ENCODE results near the gene TERT. TPM values are rescaled to one million over a fixed set of nuclear protein-coding genes. Genes with fewer than 3 reads are reported as not detected.

Gene TERT
- total RNA-seq, 1 experiment from 2014 or later, result 6.1 TPM

GRCh38 chr5:1210832-1211251 lies 84.0 kb downstream of the TERT start:
- DNase-seq, result no peak
- Mint-ChIP-seq H3K27me3 (ENCODE audit: insufficient read depth, unreplicated experiment) (no peaks in the 10 kb centered on the region), H3K4me3 (ENCODE audit: unreplicated experiment) (no peak overlapping the region), H3K36me3 (ENCODE audit: insufficient read depth, unreplicated experiment) (no peaks in the 10 kb centered on the region), H3K4me1 (ENCODE audit: low read depth, unreplicated experiment) (no peaks in the 10 kb centered on the region), H3K9me3 (ENCODE audit: unreplicated experiment) (no peaks in the 10 kb centered on the region), H3K27ac (ENCODE audit: unreplicated experiment) (no peak overlapping the region)
- H3K27me3 ChIP-seq (replicated peaks; ENCODE audit: control insufficient read depth, insufficient read depth, low read length), result no peaks in the 10 kb centered on the region
- no peak overlapping the region for H3K4me3 ChIP-seq (ENCODE audit: low read depth, low read length)
- no peaks in the 10 kb centered on the region for H3K36me3 ChIP-seq (ENCODE audit: control insufficient read depth, insufficient read depth, low read length)
- ChIA-PET CTCF (no interaction called here), POLR2A (no interaction called here)
- no peak for TF ChIP-seq CTCF (IDR thresholded peaks at IDR 0.05; ENCODE audit: insufficient read depth in 1 of 2, low read depth in 1 of 2, low read length in 1 of 2, severe bottlenecking in 1 of 2, unreplicated experiment in 1 of 2)
- intact Hi-C loops (cut with micrococcal nuclease; ENCODE audit: unreplicated experiment), result no loop called here
- no peaks in the 10 kb centered on the region for H3K4me1 ChIP-seq
- H3K9me3 ChIP-seq, result no peaks in the 10 kb centered on the region
- no TSS peak for BruUV-seq (replicated peaks)

GRCh38 chr5:1209896-1210776 lies 84.7 kb downstream of the TERT start:
- TF ChIP-seq CTCF (IDR thresholded peaks at IDR 0.05; ENCODE audit: insufficient read depth in 1 of 2, low read depth in 1 of 2, low read length in 1 of 2, severe bottlenecking in 1 of 2, unreplicated experiment in 1 of 2), result no peak
- no peaks in the 10 kb centered on the region for H3K27me3 ChIP-seq (replicated peaks; ENCODE audit: control insufficient read depth, insufficient read depth, low read length)
- Mint-ChIP-seq H3K36me3 (ENCODE audit: insufficient read depth, unreplicated experiment) (no peaks in the 10 kb centered on the region), H3K27me3 (ENCODE audit: insufficient read depth, unreplicated experiment) (no peaks in the 10 kb centered on the region), H3K4me1 (ENCODE audit: low read depth, unreplicated experiment) (no peaks in the 10 kb centered on the region), H3K4me3 (ENCODE audit: unreplicated experiment) (no peak overlapping the region), H3K9me3 (ENCODE audit: unreplicated experiment) (no peaks in the 10 kb centered on the region), H3K27ac (ENCODE audit: unreplicated experiment) (no peak overlapping the region)
- intact Hi-C loops (cut with micrococcal nuclease; ENCODE audit: unreplicated experiment), result no loop called here
- DNase-seq, result no peak
- H3K4me1 ChIP-seq, result no peaks in the 10 kb centered on the region; the same call in 1 of the 2 replicates
- no peaks in the 10 kb centered on the region for H3K9me3 ChIP-seq
- CTCF ChIA-PET, result no interaction called here
- POLR2A ChIA-PET, result no interaction called here
- BruUV-seq (replicated peaks), result no TSS peak
- H3K36me3 ChIP-seq (ENCODE audit: control insufficient read depth, insufficient read depth, low read length), result no peaks in the 10 kb centered on the region
- H3K4me3 ChIP-seq (ENCODE audit: low read depth, low read length), result no peak overlapping the region

GRCh38 chr5:1209489-1209852 lies 85.4 kb downstream of the TERT start:
- Mint-ChIP-seq H3K9me3 (ENCODE audit: unreplicated experiment) (no peaks in the 10 kb centered on the region), H3K4me1 (ENCODE audit: low read depth, unreplicated experiment) (no peaks in the 10 kb centered on the region), H3K27ac (ENCODE audit: unreplicated experiment) (no peak overlapping the region), H3K4me3 (ENCODE audit: unreplicated experiment) (no peak overlapping the region), H3K36me3 (ENCODE audit: insufficient read depth, unreplicated experiment) (no peaks in the 10 kb centered on the region), H3K27me3 (ENCODE audit: insufficient read depth, unreplicated experiment) (no peaks in the 10 kb centered on the region)
- TF ChIP-seq CTCF (IDR thresholded peaks at IDR 0.05; ENCODE audit: insufficient read depth in 1 of 2, low read depth in 1 of 2, low read length in 1 of 2, severe bottlenecking in 1 of 2, unreplicated experiment in 1 of 2), result no peak
- Histone ChIP-seq H3K4me3 (ENCODE audit: low read depth, low read length) (no peak overlapping the region), H3K4me1 (peaks cover 6% of the 10 kb centered on the region), H3K9me3 (no peaks in the 10 kb centered on the region), H3K27me3 (replicated peaks; ENCODE audit: control insufficient read depth, insufficient read depth, low read length) (no peaks in the 10 kb centered on the region), H3K36me3 (ENCODE audit: control insufficient read depth, insufficient read depth, low read length) (no peaks in the 10 kb centered on the region)
- intact Hi-C loops (cut with micrococcal nuclease; ENCODE audit: unreplicated experiment), result no loop called here
- no peak for DNase-seq
- ChIA-PET CTCF (interaction anchor here (1.0 to 1.2 kb wide), 2 partner anchors 26 to 42 kb away, joined by 4 read pairs; no protein-coding TSS in a partner anchor), POLR2A (no interaction called here)
- BruUV-seq (replicated peaks), result no TSS peak

Data from Caco-2 (cell line).